K562 (cell line): Measurements from ENCODE around the gene ZDHHC18. TPM values are rescaled to one million over a fixed set of nuclear protein-coding genes. Genes with fewer than 3 reads are reported as not detected.

ENCODE experiments used
- NBN ChIP-seq: fragments of 450-650 bp; IDR thresholded peaks from 2 replicates; pipeline ENCODE4 v1.6.1; 2016; ENCODE audit warnings: low read depth, mild to moderate bottlenecking
- NFXL1 ChIP-seq: fragments of 450-650 bp; formaldehyde crosslinking; IDR thresholded peaks from 2 replicates; pipeline ENCODE4 v1.4.0; 2021; ENCODE audit warnings: mild to moderate bottlenecking
- NR2C2 ChIP-seq, 2 experiments: fragments of 200-800 bp in 1 of 2; sonication (Bioruptor generic) in 1 of 2; sonication (generic) in 1 of 2; formaldehyde crosslinking in 1 of 2; IDR thresholded peaks; 2 replicates each; pipeline versions ENCODE4 v1.6.1 to v1.8.0; 2016 to 2022; ENCODE audit warnings: mild to moderate bottlenecking in 1 of 2, missing compliant biosample characterization in 1 of 2, missing genetic modification characterization in 1 of 2, missing genetic modification reagents in 1 of 2
- STAT5A ChIP-seq: IDR thresholded peaks from 2 replicates; pipeline ENCODE4 v1.6.1; 2012; ENCODE audit warnings: low read length, inconsistent platforms, borderline replicate concordance
- ZNF609 ChIP-seq: sonication (generic); formaldehyde crosslinking; IDR thresholded peaks from 2 replicates; pipeline ENCODE4 v1.8.1; 2023; ENCODE audit warnings: missing genetic modification reagents, mild to moderate bottlenecking, borderline replicate concordance
- polyA plus RNA-seq, 8 experiments: library from polyadenylated mRNA; depleted of rRNA in 4 of 8; stranded (reverse) in 5 of 8; unstranded in 3 of 8; fragments of >200 nt; fragmentation: Nextera tagmentation in 2 of 8; fragmentation: Illumina TruSeq in 1 of 8; extraction: Ambion mirVana in 2 of 8; extraction: Trizol in 1 of 8; gene quantifications; 2 replicates each; pipeline versions ENCODE4 v1.2.1 to v1.2.3, GENCODE V29; 2011 to 2014; ENCODE audit warnings: inconsistent platforms in 1 of 8, missing spikeins in 1 of 8
- total RNA-seq, 7 experiments: library from RNA; depleted of rRNA in 6 of 7; stranded (reverse); fragments of >200 nt in 6 of 7; fragmentation: Illumina TruSeq in 2 of 7; extraction: Trizol in 2 of 7; gene quantifications; 2 replicates each; pipeline versions ENCODE4 v1.2.1 to v1.2.3, GENCODE V29; 2011 to 2021; ENCODE audit warnings: low replicate concordance in 1 of 7
- TF ChIP-seq, protein P1 (sequence below), 2 experiments: fragments of 450-650 bp in 1 of 2; sonication (generic) in 1 of 2; formaldehyde crosslinking in 1 of 2; IDR thresholded peaks; 2 replicates each; pipeline versions ENCODE4 v1.7.1 to v1.9.0; 2016 to 2022; ENCODE audit warnings: inconsistent platforms in 1 of 2, mild to moderate bottlenecking in 1 of 2, missing genetic modification reagents in 1 of 2
- TF ChIP-seq, protein P2 (sequence below), 2 experiments: fragments of 200-800 bp in 1 of 2; sonication (Bioruptor generic) in 1 of 2; sonication (generic) in 1 of 2; formaldehyde crosslinking in 1 of 2; IDR thresholded peaks in 1 of 2; conservative IDR thresholded peaks in 1 of 2; 2 replicates each; pipeline versions ENCODE4 v1.5.0 to v1.6.1; 2016 to 2020; ENCODE audit warnings: missing compliant biosample characterization in 1 of 2, missing genetic modification characterization in 1 of 2, missing genetic modification reagents in 1 of 2

ZDHHC18 gene
- total and polyA plus RNA-seq, 9 of the 15 experiments (the other 6 are each of a cell fraction or from before 2014, with no cell fraction given) = 0.42 to 35.6 (median 15.8) TPM

DNA sequence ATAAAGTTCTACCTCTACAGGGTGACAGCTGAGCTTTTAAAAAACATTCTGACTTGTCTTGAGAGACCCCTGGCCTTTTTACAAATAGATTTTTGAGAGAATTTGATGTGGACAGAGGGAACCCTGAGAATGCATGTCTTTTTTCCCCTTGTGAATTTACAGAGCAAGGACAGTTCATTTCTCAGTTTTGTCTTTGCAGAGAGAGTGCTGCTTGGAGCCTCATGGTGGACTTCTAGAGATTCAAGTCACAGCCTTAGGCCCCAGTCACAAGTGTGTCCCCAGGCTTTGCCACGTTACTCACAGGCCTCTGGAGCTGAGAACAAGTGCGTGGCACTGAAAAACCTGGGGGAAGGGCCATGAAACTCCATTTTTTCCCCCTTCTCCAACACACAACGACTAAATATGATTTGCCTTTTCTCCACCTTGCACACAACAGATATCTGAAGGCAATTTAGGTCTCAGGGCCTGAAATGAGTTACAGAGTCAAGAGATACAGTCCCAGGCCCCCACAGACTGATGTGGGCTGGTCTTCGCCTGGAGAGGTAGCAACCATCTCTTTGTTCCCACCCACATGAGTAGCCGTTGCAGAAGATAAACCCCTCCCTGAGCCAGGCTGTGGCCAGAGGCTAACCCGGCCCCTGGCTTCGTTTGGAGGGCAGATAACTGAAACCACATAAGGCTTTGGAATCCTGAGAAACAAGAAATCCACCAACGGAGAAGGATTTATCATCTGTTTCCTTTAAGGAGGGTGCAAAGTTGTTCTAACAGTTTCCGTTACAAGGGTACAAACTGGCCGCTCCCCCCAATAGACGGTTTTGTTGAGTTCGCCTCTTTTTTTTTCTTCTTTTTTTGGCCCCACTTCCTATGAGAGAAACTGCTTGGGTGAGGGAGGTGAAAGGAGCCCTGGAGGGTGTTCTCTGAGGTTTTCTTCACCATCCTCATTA is 39.8 kb upstream of the ZDHHC18 start (continued):
- TF ChIP-seq, protein P1, sequence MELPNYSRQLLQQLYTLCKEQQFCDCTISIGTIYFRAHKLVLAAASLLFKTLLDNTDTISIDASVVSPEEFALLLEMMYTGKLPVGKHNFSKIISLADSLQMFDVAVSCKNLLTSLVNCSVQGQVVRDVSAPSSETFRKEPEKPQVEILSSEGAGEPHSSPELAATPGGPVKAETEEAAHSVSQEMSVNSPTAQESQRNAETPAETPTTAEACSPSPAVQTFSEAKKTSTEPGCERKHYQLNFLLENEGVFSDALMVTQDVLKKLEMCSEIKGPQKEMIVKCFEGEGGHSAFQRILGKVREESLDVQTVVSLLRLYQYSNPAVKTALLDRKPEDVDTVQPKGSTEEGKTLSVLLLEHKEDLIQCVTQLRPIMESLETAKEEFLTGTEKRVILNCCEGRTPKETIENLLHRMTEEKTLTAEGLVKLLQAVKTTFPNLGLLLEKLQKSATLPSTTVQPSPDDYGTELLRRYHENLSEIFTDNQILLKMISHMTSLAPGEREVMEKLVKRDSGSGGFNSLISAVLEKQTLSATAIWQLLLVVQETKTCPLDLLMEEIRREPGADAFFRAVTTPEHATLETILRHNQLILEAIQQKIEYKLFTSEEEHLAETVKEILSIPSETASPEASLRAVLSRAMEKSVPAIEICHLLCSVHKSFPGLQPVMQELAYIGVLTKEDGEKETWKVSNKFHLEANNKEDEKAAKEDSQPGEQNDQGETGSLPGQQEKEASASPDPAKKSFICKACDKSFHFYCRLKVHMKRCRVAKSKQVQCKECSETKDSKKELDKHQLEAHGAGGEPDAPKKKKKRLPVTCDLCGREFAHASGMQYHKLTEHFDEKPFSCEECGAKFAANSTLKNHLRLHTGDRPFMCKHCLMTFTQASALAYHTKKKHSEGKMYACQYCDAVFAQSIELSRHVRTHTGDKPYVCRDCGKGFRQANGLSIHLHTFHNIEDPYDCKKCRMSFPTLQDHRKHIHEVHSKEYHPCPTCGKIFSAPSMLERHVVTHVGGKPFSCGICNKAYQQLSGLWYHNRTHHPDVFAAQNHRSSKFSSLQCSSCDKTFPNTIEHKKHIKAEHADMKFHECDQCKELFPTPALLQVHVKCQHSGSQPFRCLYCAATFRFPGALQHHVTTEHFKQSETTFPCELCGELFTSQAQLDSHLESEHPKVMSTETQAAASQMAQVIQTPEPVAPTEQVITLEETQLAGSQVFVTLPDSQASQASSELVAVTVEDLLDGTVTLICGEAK (IDR thresholded peaks at IDR 0.05) = no peak
- TF ChIP-seq, protein P1 (CRISPR knock-in tag; IDR thresholded peaks at IDR 0.05) = no peak
- TF ChIP-seq NBN (peak; percentile 80; the same call in 1 of the 2 replicates), STAT5A (0 out of 2 replicates have a peak, but pooled peaks have one; percentile 7), NFXL1 (CRISPR knock-in tag) (0 out of 2 replicates have a peak, but pooled peaks have one; percentile 36), ZNF609 (CRISPR knock-in tag) (peak; percentile 83; the same call in 1 of the 2 replicates), NR2C2 (CRISPR knock-in tag; IDR thresholded peaks at IDR 0.05) (peak; percentile 50; the same call in 1 of the 2 replicates), NR2C2 (tag; IDR thresholded peaks at IDR 0.05) (peak; percentile 74)
- TF ChIP-seq, protein P2, sequence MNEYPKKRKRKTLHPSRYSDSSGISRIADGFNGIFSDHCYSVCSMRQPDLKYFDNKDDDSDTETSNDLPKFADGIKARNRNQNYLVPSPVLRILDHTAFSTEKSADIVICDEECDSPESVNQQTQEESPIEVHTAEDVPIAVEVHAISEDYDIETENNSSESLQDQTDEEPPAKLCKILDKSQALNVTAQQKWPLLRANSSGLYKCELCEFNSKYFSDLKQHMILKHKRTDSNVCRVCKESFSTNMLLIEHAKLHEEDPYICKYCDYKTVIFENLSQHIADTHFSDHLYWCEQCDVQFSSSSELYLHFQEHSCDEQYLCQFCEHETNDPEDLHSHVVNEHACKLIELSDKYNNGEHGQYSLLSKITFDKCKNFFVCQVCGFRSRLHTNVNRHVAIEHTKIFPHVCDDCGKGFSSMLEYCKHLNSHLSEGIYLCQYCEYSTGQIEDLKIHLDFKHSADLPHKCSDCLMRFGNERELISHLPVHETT (CRISPR knock-in tag; conservative IDR thresholded peaks at IDR 0.05 in 1 of 2, IDR thresholded peaks at IDR 0.05 in 1 of 2) = peak in 1 of 2 experiments; percentile 63; a peak in 2 of 4 replicates
